OCI-LY7 (cell line): Measurements from ENCODE around the gene RNPEPL1.

ENCODE experiments used
- EZH2phosphoT487 ChIP-seq: fragments of 200-600 bp; sonication (generic); IDR thresholded peaks from 2 replicates; pipeline ENCODE4 v1.6.1; 2018; ENCODE audit warnings: low read depth, borderline replicate concordance, mild to moderate bottlenecking, mixed run types, antibody characterized with exemption, low read length, moderate library complexity, mixed read lengths
- TF ChIP-seq, protein P1 (sequence below): fragments of 200-600 bp; sonication (generic); conservative IDR thresholded peaks from 2 replicates; pipeline ENCODE4 v1.5.1; 2014; ENCODE audit warnings: mild to moderate bottlenecking, antibody characterized with exemption, low read length, moderate library complexity, mixed read lengths

GRCh38 chr2:240518981-240519380 lies 49.3 kb upstream of the RNPEPL1 start:
- TF ChIP-seq, protein P1, sequence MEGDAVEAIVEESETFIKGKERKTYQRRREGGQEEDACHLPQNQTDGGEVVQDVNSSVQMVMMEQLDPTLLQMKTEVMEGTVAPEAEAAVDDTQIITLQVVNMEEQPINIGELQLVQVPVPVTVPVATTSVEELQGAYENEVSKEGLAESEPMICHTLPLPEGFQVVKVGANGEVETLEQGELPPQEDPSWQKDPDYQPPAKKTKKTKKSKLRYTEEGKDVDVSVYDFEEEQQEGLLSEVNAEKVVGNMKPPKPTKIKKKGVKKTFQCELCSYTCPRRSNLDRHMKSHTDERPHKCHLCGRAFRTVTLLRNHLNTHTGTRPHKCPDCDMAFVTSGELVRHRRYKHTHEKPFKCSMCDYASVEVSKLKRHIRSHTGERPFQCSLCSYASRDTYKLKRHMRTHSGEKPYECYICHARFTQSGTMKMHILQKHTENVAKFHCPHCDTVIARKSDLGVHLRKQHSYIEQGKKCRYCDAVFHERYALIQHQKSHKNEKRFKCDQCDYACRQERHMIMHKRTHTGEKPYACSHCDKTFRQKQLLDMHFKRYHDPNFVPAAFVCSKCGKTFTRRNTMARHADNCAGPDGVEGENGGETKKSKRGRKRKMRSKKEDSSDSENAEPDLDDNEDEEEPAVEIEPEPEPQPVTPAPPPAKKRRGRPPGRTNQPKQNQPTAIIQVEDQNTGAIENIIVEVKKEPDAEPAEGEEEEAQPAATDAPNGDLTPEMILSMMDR: no peak
- no peak for TF ChIP-seq EZH2phosphoT487
